GM19468 (cell line): ENCODE measurements around the gene UGT1A5.

Experiments used
- ATAC-seq: cut with Tn5 transposase; IDR thresholded peaks from one replicate; pipeline ENCODE4 v1.9.1; 2021; ENCODE audit warnings: mild to moderate bottlenecking, moderate library complexity, moderate number of reproducible peaks; ENCODE audit not compliant: unreplicated experiment; ENCODE audit errors: extremely low read depth

The UGT1A5 gene

DNA sequence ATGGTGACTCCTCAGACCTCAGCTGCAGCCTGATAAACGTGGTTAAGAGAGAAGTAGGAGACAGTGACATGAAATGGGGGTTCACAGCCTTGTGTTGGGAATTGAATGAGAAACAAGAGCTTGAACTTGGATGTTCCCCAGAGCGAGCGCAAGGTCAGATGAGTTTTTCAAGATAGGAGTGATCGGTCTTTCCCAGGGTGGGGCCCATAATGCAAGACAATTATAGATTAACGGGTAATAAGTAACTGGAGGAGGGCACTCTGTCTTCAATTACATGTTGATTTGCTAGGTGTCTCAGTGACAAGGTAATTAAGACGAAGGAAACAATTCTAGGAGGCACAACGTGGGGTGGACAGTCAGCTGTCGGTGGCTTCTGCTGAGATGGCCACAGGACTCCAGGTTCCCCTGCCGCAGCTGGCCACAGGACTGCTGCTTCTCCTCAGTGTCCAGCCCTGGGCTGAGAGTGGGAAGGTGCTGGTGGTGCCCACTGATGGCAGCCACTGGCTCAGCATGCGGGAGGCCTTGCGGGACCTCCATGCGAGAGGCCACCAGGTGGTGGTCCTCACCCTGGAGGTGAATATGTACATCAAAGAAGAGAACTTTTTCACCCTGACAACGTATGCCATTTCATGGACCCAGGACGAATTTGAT lies at the start of gene UGT1A5:
TSS of gene UGT1A5 (plus strand) at position 297 of the 651 bp plus-strand sequence. CDS start at position 382, 85 bp downstream.
- no peak for ATAC-seq

DNA sequence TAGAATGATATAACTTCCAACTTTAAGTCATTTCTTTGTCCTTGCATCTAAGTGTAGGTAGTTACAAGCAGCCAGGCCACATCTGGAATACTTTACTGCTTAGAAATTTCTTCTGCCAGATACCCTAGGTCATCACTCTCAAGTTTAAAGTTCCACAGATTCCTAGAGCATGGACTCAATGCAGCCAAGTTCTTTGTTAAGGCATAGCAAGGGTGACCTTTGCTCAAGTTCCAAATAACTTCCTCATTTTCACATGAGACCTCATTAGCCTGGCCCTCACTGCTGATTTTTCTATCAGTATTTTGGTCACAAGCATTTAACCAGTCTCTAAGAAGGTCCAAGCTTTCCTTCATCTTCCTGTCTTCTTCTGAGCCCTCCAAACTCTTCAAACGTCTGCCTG lies 48.8 kb upstream of the UGT1A5 start:
- no peak for ATAC-seq

DNA sequence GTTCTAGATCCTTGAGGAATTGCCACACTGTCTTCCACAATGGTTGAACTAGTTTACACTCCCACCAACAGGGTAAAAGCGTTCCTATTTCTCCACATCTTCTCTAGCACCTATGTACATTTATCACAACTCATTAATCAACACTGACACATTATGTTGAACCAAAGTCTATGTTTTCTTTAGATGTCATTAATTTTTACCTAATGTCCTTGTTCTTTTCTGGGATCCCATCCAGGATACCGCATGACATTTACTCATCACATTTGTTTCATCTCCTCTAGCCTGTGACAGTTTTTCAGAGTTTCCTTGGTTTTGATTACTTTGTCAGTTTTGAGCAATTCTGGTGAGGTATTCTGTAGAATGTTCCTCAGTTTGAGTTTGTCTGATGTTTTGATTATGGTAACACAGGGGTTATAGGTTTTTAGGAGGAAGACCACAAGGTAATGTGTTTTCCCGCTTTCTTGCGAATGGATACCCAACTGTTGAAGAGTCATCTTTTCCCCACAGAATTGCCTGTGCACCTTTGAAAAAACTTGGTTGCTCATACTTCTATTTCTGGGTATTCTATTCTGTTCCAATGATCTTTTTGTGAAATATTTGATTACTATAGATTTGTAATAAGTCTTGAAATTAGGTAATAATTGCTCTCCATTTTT lies 44.0 kb upstream of the UGT1A5 start:
- no peak for ATAC-seq

DNA sequence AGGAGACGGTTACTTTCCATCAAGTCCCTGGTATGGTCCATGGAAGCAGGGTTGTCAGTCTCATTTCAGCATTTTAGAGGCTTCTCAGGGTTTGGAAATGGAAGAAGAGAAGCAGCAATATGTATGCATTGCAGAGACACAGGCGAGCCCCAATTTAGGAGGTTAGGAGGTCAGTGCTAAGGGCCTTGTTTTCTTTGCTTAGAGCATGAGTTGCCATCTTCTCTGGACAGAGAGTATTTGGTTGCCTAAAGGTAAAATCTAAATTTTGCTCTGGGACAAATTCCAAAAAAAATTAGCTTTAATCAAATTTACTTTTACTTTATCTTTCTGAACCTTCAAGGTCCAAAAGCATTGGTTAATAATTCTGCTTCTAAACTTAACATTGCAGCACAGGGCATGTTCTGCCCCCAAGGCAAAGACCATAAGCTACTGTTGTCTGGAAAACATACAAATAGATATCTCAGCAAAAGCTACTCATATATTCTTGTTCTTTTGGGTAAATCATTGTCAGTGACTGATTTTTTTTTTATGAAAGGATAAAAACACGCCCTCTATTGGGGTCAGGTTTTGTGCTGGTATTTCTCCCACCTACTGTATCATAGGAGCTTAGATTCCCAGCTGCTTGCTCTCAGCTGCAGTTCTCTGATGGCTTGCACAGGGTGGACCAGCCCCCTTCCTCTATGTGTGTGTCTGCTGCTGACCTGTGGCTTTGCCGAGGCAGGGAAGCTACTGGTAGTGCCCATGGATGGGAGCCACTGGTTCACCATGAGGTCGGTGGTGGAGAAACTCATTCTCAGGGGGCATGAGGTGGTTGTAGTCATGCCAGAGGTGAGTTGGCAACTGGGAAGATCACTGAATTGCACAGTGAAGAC lies 41.2 kb upstream of the UGT1A5 start, which contains the start of gene UGT1A9:
TSS of gene UGT1A9 (plus strand) at position 609 of the 872 bp plus-strand sequence. CDS start at position 646, 37 bp downstream.
- no peak for ATAC-seq

DNA sequence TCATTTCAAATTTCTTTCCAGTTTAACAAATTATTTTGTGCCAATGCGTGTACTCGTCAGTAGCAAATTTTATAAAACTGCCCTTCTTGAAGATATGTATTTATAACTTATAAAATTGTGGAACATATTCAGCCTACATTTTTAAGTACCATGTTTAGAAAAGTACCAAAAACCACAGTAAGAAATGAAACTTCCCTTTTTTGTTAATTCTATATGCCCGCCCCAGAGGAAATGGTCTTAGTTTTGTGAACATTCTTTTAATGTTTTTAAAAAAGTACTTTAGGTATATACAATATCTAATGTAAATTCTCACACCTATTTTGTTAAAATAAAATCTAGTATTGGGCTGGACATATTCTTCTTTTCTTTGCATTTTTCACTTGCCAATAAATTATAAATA lies 39.8 kb upstream of the UGT1A5 start:
- ATAC-seq: no peak

DNA sequence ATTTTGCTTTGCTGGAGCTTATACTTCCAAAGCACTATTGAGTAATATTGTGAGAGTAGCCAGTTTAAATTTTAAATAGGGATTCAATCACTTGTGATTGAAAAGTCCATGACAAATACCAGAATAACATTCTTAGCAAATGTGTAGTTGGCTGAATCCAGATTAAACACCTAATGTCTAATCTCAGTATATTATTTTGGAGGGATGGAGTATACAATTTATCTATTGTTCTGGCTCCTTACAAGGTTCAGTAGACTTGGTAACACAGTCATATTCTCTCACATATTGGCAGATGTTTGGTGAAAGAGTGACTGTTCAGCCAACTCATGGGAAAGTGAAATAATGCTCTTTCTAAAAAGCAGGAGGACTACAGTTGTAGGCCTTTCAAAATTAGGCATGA lies 38.8 kb upstream of the UGT1A5 start:
- ATAC-seq: no peak

DNA sequence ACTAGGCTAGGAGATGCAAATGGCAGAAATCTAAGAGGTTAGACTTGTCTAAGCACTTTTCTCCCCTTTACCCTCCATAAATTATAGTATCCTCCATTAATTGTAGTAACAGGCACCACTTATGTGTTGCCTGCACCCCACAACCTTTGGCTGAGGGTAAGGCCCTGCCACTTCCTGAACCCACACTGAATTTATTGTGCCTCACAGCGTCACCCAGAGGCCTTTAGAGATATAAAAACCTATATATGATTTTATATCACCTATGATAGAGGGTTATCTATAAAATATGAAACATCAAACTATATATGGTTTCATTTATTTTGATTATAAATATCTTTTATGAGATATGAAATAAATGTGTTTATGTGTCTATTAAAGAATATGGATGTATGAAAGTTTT lies 38.4 kb upstream of the UGT1A5 start:
- no peak for ATAC-seq

DNA sequence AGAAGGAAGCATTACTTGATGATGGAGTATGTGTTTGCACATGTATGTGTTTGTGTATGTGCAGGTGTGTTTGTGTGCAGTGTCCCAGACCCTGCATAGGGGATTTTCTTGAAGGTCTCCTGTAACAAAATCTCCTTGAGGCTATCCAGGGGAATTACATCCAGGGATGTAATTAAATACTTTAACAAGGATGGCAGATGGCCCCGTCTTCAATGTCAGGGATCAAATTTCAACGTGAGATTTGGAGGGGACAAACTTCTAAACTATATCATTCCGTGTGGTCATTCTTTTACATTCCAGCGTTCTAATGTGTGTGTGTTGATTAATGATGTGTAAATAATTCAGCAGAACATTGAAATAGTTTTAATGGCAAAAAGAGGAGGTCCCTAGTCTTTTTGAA lies 37.7 kb upstream of the UGT1A5 start:
- ATAC-seq: no peak

DNA sequence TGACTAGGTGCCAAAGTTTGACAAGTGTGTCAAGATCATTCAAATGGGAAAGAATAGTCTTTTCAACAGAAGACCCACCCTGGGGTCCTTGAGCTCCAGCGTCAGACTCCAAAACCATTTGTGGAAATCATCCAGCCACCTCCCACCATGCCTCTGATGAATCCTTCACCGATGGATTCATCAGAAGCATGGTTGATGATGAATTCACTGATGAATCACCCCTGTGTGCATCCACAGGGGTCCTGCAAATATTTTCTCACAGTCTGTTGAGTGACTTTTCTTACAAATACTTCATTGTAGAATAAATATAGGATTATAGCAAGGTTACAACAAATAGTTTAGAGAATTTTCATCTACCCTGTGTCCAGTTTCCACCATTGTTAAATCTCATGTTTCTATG lies 36.7 kb upstream of the UGT1A5 start:
- ATAC-seq: no peak

DNA sequence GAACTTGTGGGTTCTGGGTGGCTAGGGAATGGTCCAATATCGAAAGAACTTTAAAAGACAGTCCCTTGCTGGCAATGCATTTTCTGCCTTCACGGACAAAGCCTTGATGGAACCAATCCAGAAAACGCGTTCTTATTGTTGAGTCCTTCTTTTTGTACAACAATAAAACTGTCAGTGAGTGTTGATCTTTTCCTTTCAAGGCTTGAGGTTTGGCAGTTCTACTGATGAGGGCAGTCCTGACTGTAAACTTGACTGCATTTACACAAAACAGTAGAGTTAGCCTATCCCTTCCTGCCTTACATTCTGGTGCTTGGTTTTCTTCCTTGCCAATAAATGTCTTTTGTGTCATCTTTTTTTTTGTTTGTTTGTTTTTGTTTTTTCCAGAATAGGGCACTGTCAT lies 33.5 kb upstream of the UGT1A5 start:
- ATAC-seq: no peak

DNA sequence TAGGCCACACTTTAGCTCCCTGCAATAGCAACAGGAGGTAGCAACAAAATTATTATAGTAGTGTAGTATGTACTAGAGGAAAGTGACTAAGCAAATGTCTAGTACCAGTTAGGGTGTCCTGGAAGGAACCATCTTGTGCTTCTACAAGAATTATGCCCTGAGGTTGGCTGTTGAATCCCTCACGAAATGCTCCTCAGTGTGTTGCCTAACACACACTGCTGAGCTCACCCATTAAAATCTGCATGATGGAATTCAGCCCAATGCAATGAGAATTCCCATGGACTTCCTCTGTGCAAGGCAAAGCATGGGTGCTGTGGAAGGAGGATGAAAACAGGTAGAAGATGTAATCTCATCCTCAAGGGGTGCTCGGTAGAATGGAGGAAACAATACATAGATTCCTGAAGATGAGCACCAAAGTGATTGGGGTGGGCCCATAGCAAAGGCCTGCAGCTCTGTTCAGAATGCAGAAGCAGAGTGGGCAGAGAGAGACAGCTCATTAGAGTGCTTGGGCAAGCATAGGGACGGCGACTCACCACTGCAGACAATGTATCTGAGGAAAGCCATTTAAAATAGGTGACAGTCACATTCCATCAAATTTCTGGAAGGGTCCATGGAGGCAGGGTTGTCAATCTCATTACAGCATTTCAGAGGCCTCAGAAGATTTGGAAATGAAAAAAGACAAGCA lies 32.2 kb upstream of the UGT1A5 start:
- ATAC-seq: no peak

DNA sequence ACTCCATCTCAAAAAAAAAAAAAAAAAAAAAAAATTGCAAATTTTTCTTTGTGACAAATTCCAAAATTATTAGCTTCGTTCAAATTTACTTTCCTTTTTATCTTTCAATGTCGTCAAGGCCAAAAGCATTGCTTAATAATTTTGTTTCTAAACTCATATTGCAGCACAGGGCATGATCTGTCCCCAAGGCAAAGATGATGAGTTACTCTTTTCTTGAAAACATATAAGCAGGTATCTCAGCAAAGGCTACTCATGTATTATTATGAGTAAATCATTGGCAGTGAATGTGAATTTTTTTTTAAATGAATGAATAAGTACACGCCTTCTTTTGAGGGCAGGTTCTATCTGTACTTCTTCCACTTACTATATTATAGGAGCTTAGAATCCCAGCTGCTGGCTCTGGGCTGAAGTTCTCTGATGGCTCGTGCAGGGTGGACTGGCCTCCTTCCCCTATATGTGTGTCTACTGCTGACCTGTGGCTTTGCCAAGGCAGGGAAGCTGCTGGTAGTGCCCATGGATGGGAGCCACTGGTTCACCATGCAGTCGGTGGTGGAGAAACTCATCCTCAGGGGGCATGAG lies 31.1 kb upstream of the UGT1A5 start, which contains the start of gene UGT1A7:
TSS of gene UGT1A7 (plus strand) at position 381 of the 579 bp plus-strand sequence. CDS start at position 418, 37 bp downstream.
- ATAC-seq: no peak

DNA sequence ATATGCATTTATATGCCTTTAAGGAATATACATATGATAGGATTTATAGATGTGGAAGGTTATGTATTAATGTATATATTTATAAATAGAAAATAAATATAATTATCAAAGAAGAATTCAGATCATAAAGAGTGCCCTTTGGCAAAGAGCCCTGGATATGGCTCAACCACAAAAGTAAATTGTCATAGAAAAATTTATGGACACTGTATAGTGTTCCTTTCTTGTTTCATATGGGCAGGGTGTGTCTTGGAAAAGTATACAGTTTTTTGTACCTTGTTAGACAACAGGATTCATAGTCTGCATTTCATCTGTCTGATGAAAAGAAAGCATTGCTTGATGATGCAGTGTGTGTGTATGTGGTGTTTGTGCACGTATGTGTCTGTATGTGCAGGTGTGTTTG lies 28.1 kb upstream of the UGT1A5 start:
- no peak for ATAC-seq

DNA sequence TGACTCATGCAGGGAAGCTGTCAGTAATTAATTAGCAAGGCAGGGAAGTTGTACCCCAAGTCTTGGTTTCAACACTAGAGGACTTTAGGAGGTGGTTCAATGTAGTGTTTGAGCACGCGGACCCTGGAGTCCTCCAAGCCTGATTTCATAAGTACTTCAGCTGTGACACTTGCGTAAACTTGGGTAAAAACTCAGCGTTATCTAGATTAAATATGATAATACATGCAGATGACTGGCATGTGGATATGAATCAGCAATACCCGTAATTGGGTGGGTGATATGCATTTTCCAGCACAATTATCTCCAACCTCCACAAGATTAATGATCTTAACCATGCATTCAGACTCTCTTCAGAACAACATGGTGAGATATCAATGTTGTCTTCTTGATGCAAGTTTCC lies 25.8 kb upstream of the UGT1A5 start:
- no peak for ATAC-seq

DNA sequence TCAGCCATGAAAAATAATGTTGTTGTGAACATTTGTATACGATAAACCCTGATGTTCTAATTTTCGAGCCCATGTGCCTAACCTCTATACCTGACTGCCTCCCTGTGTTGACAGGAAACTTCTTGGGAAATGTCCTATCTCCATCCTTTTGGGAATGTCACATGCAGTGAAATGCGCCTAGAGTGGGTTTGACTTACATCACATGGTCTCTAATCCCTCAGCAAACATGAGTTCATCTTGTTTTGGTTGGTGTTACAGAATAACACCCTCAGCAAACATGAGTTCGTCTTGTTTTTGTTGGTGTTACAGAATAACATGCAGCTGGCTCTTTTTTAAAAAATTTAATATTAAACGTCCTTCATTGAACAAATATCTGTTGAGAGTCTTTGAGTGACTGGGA lies 24.4 kb upstream of the UGT1A5 start:
- no peak for ATAC-seq

DNA sequence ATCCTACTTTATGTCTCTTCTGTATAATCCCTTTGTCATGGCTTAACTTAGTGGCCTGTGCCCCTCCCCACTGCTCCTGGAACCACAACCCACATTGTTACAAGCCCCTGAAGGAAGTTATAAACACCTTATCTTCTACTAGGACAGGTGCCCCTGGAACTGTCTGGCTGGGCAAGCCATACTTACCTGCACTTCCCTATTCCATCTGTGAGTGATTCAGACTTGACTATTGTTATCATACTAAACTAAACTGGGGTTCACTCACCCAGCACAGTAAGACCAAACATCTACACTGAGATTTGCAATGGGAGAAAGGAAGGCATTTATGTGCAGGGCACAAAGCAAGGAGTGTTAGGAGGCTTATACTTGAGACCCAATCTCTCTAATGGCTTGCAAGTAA lies 23.7 kb upstream of the UGT1A5 start:
- no peak for ATAC-seq

DNA sequence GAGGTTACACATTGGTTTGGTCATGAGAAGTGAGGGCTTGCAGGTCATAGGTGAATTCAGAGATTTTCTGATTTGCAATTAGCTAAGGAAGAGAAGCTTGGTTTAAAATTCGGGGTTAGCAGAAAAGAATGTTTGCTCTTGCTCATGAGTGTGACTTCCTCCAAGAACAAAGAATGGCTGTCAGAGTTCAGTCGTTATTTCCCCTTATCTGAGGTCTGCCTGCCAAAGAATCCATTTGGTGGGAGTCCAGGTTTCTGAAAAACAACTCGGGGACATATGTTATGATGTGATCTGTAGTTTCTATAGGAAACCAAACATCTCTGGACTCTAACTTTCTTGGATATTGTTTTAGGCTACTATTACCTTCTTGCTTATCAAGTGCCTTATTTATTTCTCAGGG lies 23.2 kb upstream of the UGT1A5 start:
- no peak for ATAC-seq

DNA sequence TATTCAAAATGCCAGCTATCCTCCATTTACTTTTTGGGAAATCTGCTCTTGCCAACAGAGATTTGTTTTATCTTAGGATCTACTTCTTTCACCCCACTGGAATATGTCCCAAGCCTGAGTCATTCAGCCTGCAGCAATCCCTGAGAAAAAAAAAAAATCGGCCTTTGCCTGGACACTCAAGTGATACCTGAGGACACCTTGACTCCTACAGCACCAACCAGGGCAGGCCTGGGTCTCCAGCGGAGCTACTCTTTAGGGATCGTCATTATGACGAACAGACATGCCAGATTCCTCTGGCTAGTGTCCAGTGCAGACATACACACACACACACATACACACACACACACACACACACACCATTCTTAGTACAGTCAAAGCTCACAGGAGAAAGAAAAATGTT lies 22.3 kb upstream of the UGT1A5 start:
- no peak for ATAC-seq

DNA sequence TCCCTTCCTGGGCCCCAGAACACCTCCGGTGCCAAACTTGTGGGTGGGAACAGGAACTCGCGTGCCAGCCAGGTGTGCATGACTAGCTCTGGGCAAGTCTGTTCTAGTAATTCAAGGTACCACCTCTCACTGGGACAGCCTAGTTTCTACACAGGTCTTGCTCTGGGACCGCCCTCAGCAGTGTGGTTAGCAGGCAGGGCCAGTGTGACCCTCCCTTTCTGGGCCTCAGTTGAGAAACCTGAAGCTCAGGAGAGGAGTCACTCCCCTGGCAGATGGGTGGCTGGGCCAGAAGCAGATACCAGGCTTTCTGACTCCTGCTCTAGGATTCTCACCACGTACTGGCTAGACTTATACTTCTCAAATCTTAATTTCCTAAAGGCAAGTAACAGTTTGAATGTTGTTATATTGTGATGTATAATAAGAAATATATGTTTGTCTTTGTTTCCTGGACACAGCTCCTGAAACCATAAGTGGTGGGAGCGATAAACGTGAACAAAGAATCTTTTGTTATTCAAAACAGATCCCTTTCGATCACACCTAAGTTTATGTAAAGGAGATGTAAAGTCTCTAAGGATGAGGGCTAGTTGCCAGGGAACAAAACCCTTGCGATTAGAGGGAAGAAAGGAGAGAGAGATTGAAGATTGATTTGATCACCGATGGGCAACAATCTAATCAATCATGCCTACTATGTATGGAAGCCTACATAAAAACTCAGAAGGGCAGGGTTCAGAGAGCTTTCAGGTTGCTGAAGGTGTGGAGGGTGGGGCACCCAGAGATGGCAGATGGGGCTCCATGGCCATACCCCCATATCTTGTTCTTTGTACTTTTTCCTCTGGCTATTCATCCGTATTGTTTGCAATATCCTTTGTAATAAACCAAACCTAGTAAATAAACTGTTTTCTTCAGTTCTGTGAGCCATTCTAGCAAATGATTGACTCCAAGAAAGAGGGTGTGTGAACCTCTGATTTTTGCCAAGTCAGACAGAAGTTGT lies 21.0 kb upstream of the UGT1A5 start:
- no peak for ATAC-seq
